AG04450 (cell line): Measurements from ENCODE around the gene GNS. TPM values are rescaled to one million over a fixed set of nuclear protein-coding genes. Genes with fewer than 3 reads are reported as not detected.

Experiments
- CTCF ChIA-PET: fragments of 300-600, 350-600 bp; formaldehyde crosslinking; extraction: SDS; loops from one replicate; lab custom pipeline; 2022; ENCODE audit warnings: antibody characterized with exemption, inconsistent platforms; lab: Charles Lee
- POLR2A ChIA-PET: fragments of 350-600 bp; formaldehyde crosslinking; extraction: SDS; loops from one replicate; lab custom pipeline; 2021; ENCODE audit warnings: antibody characterized with exemption, inconsistent platforms; lab: Yijun Ruan, JAX
- DNase-seq: peaks from one replicate; pipeline ENCODE4 v3.0.0-alpha.2; 2011; ENCODE audit warnings: low read depth, low spot score
- H3K27ac ChIP-seq: one replicate; pipeline ENCODE4 v1.5.1; 2012; ENCODE audit warnings: low read depth, low read length, control low read depth
- H3K27me3 ChIP-seq: one replicate; pipeline ENCODE4 v1.6.0; 2012; ENCODE audit warnings: low read length; ENCODE audit not compliant: control insufficient read depth, insufficient read depth
- H3K4me3 ChIP-seq: 2 replicates; pipeline ENCODE4 v1.5.1; 2011; ENCODE audit warnings: mild to moderate bottlenecking, low read depth, low read length, control low read depth
- H3K9me3 ChIP-seq: 2 replicates; pipeline ENCODE4 v1.5.1; 2012; ENCODE audit warnings: low read length; ENCODE audit not compliant: control insufficient read depth, insufficient read depth
- polyA plus RNA-seq: library from polyadenylated mRNA; depleted of rRNA; stranded (reverse); fragments of >200 nt; gene quantifications from 2 replicates; pipeline ENCODE4 v1.2.3, GENCODE V29; 2011
- TF ChIP-seq, protein P1 (sequence below): IDR thresholded peaks from 2 replicates; pipeline ENCODE4 v1.5.1; 2011; ENCODE audit warnings: low read depth, low read length, control low read depth, inconsistent platforms

GNS gene
- polyA plus RNA-seq, 1 experiment: 212 TPM

DNA sequence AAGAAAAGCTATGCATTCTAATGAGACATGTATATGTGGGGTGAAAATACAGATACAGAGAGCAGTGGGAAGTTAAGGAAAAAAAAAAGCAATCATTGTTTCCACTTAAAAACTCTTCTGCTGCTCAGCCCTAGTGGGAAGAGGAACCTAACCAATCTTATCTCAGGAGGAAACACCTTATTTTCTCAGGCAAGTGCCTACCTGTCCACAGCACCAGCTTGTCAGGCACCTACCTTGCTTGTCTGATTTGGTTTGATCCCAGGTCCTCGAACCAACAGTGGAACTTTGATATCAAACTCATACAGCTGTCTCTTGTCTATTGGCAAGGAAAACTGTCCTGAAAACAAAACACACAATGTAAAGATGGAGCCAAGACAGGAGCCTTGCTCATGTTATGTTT, 22.4 kb downstream of the GNS start:
- Histone ChIP-seq H3K27ac (no peak overlapping the region), H3K9me3 (no peaks in the 10 kb centered on the region), H3K27me3 (no peaks in the 10 kb centered on the region), H3K4me3 (no peak overlapping the region)
- DNase-seq: no peak
- TF ChIP-seq, protein P1, sequence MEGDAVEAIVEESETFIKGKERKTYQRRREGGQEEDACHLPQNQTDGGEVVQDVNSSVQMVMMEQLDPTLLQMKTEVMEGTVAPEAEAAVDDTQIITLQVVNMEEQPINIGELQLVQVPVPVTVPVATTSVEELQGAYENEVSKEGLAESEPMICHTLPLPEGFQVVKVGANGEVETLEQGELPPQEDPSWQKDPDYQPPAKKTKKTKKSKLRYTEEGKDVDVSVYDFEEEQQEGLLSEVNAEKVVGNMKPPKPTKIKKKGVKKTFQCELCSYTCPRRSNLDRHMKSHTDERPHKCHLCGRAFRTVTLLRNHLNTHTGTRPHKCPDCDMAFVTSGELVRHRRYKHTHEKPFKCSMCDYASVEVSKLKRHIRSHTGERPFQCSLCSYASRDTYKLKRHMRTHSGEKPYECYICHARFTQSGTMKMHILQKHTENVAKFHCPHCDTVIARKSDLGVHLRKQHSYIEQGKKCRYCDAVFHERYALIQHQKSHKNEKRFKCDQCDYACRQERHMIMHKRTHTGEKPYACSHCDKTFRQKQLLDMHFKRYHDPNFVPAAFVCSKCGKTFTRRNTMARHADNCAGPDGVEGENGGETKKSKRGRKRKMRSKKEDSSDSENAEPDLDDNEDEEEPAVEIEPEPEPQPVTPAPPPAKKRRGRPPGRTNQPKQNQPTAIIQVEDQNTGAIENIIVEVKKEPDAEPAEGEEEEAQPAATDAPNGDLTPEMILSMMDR: no peak
- POLR2A ChIA-PET: no interaction called here
- CTCF ChIA-PET: interaction anchor here (0.9 kb wide), 1 partner anchor 187 kb away, joined by 3 read pairs; no protein-coding TSS in a partner anchor

DNA sequence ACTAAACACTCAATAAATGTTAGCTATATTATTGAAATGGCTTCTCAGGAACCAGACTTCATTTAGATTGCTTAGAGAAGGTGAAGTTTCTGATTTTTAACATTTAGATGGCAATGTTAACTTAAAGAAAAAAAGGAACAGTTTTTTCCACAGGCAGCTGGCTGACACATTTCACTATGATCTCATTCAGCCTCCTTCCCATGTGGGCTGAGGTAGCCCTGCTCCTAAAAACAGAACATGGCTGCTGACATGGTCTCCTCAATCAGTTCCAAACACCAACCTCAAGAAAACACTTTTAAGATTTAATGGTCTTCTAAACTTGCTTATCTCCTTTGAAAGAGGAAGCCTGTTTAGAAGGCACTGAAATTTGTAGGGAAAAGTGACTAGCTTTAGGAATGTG, 23.8 kb downstream of the GNS start:
- POLR2A ChIA-PET: no interaction called here
- CTCF ChIA-PET: no interaction called here
- no peaks in the 10 kb centered on the region for H3K9me3 ChIP-seq
- DNase-seq: no peak
- no peak overlapping the region for H3K4me3 ChIP-seq
- H3K27ac ChIP-seq: no peak overlapping the region
- TF ChIP-seq, protein P1: no peak
- no peaks in the 10 kb centered on the region for H3K27me3 ChIP-seq

DNA sequence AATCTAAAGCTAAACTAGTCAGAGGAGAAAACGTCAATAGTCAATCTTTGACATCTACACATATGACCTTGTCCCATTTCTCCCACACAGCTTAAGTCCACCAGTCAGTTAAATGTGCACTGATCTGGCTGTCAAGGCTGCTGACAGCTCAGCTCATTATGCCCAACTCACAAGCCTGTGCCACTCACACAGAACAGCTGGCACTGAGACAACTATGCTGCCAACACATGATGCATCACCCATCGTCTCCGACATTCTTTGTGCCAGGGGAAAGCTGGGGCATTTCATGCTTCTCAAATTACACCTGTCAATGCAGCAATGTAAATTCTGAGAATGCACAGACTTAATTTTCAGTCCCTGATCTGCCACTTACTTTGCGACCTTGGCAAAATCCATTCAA, 25.3 kb downstream of the GNS start:
- H3K4me3 ChIP-seq: no peak overlapping the region
- no peaks in the 10 kb centered on the region for H3K27me3 ChIP-seq
- TF ChIP-seq, protein P1: no peak
- no peaks in the 10 kb centered on the region for H3K9me3 ChIP-seq
- H3K27ac ChIP-seq: no peak overlapping the region
- POLR2A ChIA-PET: no interaction called here
- DNase-seq: no peak
- CTCF ChIA-PET: no interaction called here

DNA sequence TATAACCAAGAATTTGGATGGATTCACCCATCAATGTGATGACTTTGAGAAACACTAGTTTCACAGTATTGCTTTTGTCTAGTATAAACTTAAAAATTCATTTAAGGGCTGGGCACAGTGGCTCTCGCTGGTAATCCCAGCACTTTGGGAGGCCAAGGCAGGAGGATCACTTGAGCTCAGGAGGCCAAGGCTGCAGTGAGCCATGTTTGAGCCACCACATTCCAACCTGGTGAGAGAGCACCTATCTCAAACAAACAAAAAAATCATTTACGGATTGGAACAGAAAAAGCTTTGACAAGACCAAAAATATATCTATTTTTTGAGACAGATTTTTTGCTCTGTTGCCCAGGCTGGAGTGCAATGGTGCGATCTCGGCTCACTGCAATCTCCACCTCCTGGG, 27.5 kb downstream of the GNS start:
- Histone ChIP-seq H3K27me3 (no peaks in the 10 kb centered on the region), H3K27ac (no peak overlapping the region), H3K4me3 (no peak overlapping the region), H3K9me3 (no peaks in the 10 kb centered on the region)
- DNase-seq: no peak
- POLR2A ChIA-PET: no interaction called here
- CTCF ChIA-PET: no interaction called here
- TF ChIP-seq, protein P1: no peak

DNA sequence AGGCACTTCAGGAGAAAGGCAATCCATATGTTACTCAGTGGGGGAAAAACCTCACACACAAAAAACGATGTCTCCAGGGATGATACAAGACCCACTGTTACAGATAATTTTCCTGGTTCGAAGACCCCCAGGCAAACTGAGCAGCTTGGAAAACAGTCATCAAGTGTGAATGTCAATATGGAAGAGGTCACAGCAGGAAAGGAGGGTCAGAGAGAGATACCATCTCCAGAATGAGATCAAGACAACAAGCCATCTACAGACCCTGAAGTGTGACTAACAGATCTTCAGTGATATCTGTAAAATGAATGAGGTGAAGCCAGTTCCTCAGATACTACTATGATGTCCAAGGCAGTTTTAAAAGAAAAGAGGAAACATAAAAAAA, 28.6 kb downstream of the GNS start:
- TF ChIP-seq, protein P1: no peak
- no peak overlapping the region for H3K4me3 ChIP-seq
- no peaks in the 10 kb centered on the region for H3K9me3 ChIP-seq
- CTCF ChIA-PET: no interaction called here
- DNase-seq: no peak
- no peaks in the 10 kb centered on the region for H3K27me3 ChIP-seq
- POLR2A ChIA-PET: no interaction called here
- no peak overlapping the region for H3K27ac ChIP-seq
